NCI-H82 treated with DMSO at 0.1 percent for 48 hours (cell line): ENCODE measurements around the gene PYGB.

ENCODE experiments used
- DNase-seq: peaks from one replicate; lab custom pipeline; 2025; ENCODE audit not compliant: unreplicated experiment; lab: John Stamatoyannopoulos, UW

The PYGB gene

GRCh38 chr20:25293910-25294458, 46.1 kb downstream of the PYGB start:
- no peak for DNase-seq

DNA sequence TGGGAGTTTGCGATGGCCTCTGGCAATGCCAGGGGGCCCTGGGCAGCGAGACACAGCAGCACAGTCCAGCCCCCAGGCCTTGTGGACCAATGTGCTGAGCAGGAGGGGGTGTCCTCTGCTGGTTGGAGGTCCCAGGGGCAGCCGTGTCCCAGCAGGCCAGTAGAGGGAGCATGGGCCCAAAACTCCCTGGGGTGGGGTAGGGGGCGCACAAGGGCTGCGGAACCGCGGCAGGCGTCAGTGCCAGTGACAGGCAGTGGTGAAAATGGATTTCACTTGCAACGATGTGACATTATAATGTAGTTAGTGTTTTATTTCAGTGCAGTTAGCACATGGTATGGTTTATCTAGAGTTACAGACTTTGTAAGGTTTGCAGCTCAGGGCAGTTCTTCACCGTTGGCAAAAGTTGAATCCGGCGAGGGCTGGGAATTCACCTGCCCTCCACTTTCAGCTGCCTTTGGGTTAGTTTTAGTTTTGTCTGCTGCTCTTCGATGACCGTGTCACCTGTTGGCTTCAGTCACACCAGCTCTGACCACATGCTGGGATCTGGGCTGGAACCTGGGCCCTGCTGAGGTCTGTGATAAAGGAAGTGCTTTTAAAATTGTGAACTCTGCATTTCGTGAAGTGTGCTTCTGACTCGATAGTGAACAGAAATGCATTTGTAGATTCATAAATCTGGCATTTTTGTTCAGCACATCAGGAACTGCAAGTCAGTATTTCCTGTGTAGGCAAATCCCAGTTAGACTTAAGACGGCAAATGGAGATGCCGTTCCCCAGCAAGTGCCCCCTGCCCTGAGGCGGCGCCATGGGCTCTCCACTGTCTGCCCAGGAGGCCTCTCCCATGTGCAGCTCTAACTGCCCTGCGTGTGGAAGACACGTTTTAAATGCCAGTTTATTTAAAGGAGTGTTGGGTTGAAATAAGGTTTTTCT, 46.8 kb downstream of the PYGB start:
- DNase-seq = peak; percentile 28

GRCh38 chr20:25295386-25296093, 47.7 kb downstream of the PYGB start:
- no peak for DNase-seq

DNA sequence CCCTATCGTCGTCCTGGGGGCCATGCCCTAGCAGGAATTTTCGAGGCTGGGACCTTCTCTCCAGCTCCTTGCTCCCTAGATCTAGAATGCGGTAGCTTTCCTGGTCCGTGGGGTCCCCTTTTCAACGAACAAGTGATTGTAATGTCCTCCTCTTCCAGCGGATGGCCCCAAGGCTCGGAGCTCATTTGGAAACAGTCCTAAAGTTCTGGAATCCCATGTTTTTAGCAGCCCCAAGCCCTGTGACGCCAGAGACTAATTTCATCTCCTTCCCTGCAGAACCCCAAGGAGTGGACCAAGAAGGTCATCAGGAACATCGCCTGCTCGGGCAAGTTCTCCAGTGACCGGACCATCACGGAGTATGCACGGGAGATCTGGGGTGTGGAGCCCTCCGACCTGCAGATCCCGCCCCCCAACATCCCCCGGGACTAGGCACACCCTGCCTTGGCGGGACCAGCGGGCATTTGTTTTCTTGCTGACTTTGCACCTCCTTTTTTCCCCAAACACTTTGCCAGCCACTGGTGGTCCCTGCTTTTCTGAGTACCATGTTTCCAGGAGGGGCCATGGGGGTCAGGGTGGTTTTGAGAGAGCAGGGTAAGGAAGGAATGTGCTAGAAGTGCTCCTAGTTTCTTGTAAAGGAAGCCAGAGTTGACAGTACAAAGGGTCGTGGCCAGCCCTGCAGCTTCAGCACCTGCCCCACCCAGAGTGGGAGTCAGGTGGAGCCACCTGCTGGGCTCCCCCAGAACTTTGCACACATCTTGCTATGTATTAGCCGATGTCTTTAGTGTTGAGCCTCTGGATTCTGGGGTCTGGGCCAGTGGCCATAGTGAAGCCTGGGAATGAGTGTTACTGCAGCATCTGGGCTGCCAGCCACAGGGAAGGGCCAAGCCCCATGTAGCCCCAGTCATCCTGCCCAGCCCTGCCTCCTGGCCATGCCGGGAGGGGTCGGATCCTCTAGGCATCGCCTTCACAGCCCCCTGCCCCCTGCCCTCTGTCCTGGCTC, 48.5 kb downstream of the PYGB start:
- no peak for DNase-seq

DNA sequence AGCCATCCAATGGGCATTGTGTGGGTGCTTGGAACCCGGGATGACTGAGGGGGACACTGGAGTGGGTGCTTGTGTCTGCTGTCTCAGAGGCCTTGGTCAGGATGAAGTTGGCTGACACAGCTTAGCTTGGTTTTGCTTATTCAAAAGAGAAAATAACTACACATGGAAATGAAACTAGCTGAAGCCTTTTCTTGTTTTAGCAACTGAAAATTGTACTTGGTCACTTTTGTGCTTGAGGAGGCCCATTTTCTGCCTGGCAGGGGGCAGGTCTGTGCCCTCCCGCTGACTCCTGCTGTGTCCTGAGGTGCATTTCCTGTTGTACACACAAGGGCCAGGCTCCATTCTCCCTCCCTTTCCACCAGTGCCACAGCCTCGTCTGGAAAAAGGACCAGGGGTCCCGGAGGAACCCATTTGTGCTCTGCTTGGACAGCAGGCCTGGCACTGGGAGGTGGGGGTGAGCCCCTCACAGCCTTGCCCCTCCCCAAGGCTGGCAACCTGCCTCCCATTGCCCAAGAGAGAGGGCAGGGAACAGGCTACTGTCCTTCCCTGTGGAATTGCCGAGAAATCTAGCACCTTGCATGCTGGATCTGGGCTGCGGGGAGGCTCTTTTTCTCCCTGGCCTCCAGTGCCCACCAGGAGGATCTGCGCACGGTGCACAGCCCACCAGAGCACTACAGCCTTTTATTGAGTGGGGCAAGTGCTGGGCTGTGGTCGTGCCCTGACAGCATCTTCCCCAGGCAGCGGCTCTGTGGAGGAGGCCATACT, 49.4 kb downstream of the PYGB start:
- DNase-seq = no peak

- DNase-seq = no peak
Observed at GRCh38 chr20:25299806-25300205, 51.9 kb downstream of the PYGB start.

- DNase-seq = no peak
Observed at GRCh38 chr20:25300496-25301170, 52.7 kb downstream of the PYGB start.

DNA sequence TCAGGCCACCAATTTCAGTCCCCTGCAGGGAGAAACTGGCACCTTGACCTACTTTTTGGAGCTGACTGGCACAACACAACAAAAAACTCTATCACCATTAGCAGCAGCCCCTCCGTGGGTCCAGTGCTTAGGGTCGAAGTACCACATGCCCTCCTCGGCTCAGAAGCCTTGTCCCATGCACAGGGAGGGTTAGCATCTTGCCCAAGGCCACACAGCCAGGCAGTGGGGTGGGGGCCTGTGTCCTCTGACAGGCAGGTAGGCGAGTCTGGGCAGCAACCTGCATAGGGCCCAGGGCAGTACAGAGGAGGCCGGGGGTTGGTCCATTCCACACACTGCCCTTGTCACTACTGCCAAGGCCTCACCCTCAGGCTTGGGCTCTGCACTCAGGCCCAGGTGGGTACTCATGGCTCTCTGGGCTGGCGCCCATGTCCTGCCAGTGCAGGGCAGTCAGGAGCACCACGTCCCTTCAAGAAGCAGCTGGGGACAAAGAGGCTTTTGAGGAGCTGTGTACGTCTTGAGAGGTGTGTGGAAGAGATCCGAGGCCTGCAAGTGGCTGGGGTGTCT, 53.6 kb downstream of the PYGB start:
- DNase-seq = no peak

- DNase-seq = no peak
Observed at GRCh38 chr20:25302596-25302995, 54.7 kb downstream of the PYGB start.

DNA sequence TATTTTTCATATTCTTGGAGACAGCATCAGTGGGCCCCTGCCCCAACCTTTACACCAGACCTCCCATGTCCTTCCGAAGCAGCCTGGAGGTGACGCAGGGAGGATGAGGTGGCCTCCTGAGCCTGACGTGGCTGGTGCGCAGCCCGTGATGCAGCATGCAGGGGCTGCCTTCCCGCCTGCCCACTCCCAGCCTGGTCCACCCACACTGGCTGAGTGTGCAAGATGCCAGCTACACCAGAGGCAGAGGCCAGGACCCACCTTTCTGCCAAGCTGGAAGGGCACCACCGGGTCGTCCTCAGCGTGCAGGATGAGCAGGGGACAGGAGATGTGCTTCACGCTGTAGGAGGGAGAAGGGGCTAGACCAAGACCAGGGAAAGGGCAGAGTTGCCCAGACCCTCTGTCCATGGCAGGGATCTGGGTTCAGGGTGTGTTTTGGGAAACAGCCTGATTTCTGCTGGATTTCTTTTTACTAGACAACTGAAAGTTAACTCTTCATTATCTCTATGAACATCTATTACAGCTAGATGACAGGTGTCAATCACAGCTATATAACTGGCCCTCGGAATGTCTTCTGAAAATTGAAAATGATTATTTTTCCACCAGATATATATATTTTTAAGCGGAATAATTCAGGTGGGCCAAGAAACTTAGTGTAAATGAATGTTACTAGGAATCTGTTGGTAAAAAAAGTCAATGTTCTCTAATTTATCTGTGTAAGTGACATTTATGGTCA, 55.6 kb downstream of the PYGB start:
- no peak for DNase-seq

- no peak for DNase-seq
Observed at GRCh38 chr20:25304025-25304549, 56.2 kb downstream of the PYGB start.

DNA sequence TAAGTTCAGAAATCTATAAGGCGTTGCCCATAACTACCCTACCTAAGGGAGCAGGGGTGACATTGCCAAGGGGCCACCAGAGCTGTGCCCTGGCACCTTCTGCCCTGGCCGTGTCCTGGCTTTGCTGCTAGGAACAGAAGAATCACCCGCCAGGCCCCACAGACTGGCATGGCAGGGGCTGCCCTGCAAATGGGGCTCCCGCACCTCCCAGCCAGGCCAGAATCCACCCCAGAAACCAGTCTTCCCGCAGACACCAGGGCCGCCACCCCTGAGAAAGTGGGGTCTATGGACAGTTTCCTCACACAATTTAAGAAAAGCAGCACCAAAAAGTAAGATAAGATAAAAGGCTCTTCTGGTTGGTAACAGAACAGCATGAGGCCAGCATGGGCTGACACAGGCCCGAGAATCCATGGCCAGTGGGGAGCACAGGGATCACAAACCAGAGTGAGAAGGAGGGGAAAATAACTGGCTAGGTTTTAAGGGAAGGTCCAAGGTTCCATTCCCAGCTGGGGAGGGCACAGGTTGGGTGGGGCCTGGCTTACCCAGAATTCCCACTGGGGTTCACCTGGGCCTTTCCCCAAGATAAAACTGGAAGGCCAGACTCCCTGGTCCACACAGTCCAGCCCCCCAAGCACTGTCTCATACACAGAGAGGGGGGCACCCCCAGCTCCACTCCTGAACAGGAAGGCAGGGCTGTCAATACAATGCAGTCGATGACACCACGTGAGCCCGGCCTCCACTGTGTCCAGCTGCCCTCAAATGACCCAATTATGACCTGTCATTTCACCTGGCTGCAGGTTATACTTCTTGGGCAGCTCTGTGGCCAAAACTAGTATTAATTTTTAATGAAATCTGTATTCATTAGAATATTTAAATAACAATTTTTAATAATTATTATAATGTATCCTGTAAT, 59.4 kb downstream of the PYGB start:
- no peak for DNase-seq

GRCh38 chr20:25308083-25308491, 60.2 kb downstream of the PYGB start:
- no peak for DNase-seq

GRCh38 chr20:25308671-25309394, 60.9 kb downstream of the PYGB start:
- DNase-seq = no peak

- DNase-seq = no peak
Observed at GRCh38 chr20:25309395-25310267, 61.7 kb downstream of the PYGB start.
